IMR-90 (cell line): ENCODE results near the gene EPHX1. TPM values are rescaled to one million over a fixed set of nuclear protein-coding genes. Genes with fewer than 3 reads are reported as not detected.

ENCODE experiments used
- ATAC-seq: fragments of 200-7000 bp; cut with Tn5 transposase; 2 replicates; pipeline ENCODE4 v1.9.1; 2020; ENCODE audit warnings: low read depth, mild to moderate bottlenecking, moderate library complexity
- BruUV-seq: library from RNA; stranded (reverse); fragments of 400-500 nt; replicated peaks from 2 replicates; lab custom pipeline; 2021; lab: Mats Ljungman, UMichigan
- CTCF ChIA-PET: fragments of 300-600 bp; formaldehyde crosslinking; extraction: SDS; loops from one replicate; lab custom pipeline; 2021; ENCODE audit warnings: antibody characterized with exemption; lab: Yijun Ruan, JAX
- POLR2A ChIA-PET: fragments of 300-600 bp; sonication (Branson Sonifier 250); formaldehyde crosslinking; loops from one replicate; lab custom pipeline; 2022; ENCODE audit warnings: antibody characterized with exemption; ENCODE audit not compliant: unreplicated experiment; lab: Charles Lee
- DNase-seq: peaks from one replicate; pipeline ENCODE4 v3.0.0; 2013
- H2AFZ ChIP-seq: replicated peaks from 2 replicates; pipeline ENCODE3; 2013; ENCODE audit warnings: low read length, mild to moderate bottlenecking; ENCODE audit not compliant: poor library complexity
- H2AK5ac ChIP-seq: 2 replicates; pipeline ENCODE4 v1.6.1; 2013; ENCODE audit warnings: low read depth, low read length, inconsistent platforms
- H2AK9ac ChIP-seq: replicated peaks from 2 replicates; pipeline ENCODE3; 2013; ENCODE audit warnings: mild to moderate bottlenecking, low read depth, low read length, moderate library complexity; ENCODE audit not compliant: poor library complexity
- H2BK120ac ChIP-seq: 2 replicates; pipeline ENCODE4 v1.6.1; 2013; ENCODE audit warnings: low read depth, low read length, inconsistent platforms
- H2BK15ac ChIP-seq: 3 replicates; pipeline ENCODE4 v1.6.1; 2013; ENCODE audit warnings: low read depth, low read length, inconsistent platforms
- H2BK20ac ChIP-seq: 2 replicates; pipeline ENCODE4 v1.6.1; 2013; ENCODE audit warnings: low read depth, mild to moderate bottlenecking, inconsistent platforms, low read length, moderate library complexity
- H2BK5ac ChIP-seq: 2 replicates; pipeline ENCODE4 v1.6.1; 2013; ENCODE audit warnings: mild to moderate bottlenecking, low read depth, low read length, inconsistent platforms; ENCODE audit not compliant: poor library complexity, severe bottlenecking
- H3K14ac ChIP-seq: replicated peaks from 2 replicates; pipeline ENCODE4 v1.6.1; 2013; ENCODE audit warnings: low read depth, low read length, inconsistent platforms
- H3K18ac ChIP-seq: 2 replicates; pipeline ENCODE4 v1.6.1; 2013; ENCODE audit warnings: low read depth, low read length, control low read depth
- H3K23ac ChIP-seq: 2 replicates; pipeline ENCODE4 v1.6.1; 2013; ENCODE audit warnings: low read depth, low read length, inconsistent platforms
- H3K27ac ChIP-seq: 2 replicates; pipeline ENCODE4 v1.5.1; 2013; ENCODE audit warnings: mild to moderate bottlenecking, control low read depth, low read length; ENCODE audit not compliant: insufficient read depth
- H3K27me3 ChIP-seq: 2 replicates; pipeline ENCODE4 v1.6.1; 2013; ENCODE audit warnings: low read length; ENCODE audit not compliant: control insufficient read depth, insufficient read depth
- H3K36me3 ChIP-seq: 2 replicates; pipeline ENCODE4 v1.6.1; 2013; ENCODE audit warnings: low read length, mixed read lengths; ENCODE audit not compliant: control insufficient read depth, insufficient read depth
- H3K4ac ChIP-seq: 2 replicates; pipeline ENCODE4 v1.6.1; 2013; ENCODE audit warnings: low read depth, low read length, inconsistent platforms
- H3K4me1 ChIP-seq: 2 replicates; pipeline ENCODE4 v1.6.1; 2013; ENCODE audit warnings: low read length, mixed read lengths; ENCODE audit not compliant: control insufficient read depth, insufficient read depth
- H3K4me2 ChIP-seq: 2 replicates; pipeline ENCODE4 v1.6.1; 2013; ENCODE audit warnings: low read depth, mild to moderate bottlenecking, control low read depth, low read length, moderate library complexity
- H3K4me3 ChIP-seq: 2 replicates; pipeline ENCODE4 v1.5.1; 2013; ENCODE audit warnings: low read depth, mild to moderate bottlenecking, control low read depth, low read length, moderate library complexity; ENCODE audit not compliant: insufficient read depth
- H3K56ac ChIP-seq: 2 replicates; pipeline ENCODE4 v1.6.1; 2013; ENCODE audit warnings: low read length, inconsistent platforms; ENCODE audit not compliant: insufficient read depth; ENCODE audit errors: extremely low read depth
- H3K79me1 ChIP-seq, 2 experiments: 2 replicates each; pipeline ENCODE4 v1.6.1; 2013; ENCODE audit warnings: low read length in 2 of 2, inconsistent platforms in 1 of 2, low read depth in 1 of 2
- H3K9ac ChIP-seq: 2 replicates; pipeline ENCODE4 v1.6.1; 2013; ENCODE audit warnings: low read depth, low read length, control low read depth
- H3K9me1 ChIP-seq: 2 replicates; pipeline ENCODE4 v1.6.1; 2013; ENCODE audit warnings: low read length, inconsistent platforms; ENCODE audit not compliant: insufficient read depth
- H3K9me3 ChIP-seq: 2 replicates; pipeline ENCODE4 v1.6.1; 2013; ENCODE audit warnings: low read length; ENCODE audit not compliant: control insufficient read depth, insufficient read depth
- H4K20me1 ChIP-seq: 2 replicates; pipeline ENCODE4 v1.6.1; 2013; ENCODE audit warnings: low read length, inconsistent platforms; ENCODE audit not compliant: insufficient read depth
- H4K5ac ChIP-seq: 2 replicates; pipeline ENCODE4 v1.6.1; 2013; ENCODE audit warnings: mild to moderate bottlenecking, low read depth, low read length, control low read depth
- H4K8ac ChIP-seq, 2 experiments: 2 replicates each; pipeline ENCODE4 v1.6.1; 2013; ENCODE audit warnings: low read depth in 2 of 2, low read length in 2 of 2, control low read depth in 1 of 2, inconsistent platforms in 1 of 2
- H4K91ac ChIP-seq: 2 replicates; pipeline ENCODE4 v1.6.1; 2013; ENCODE audit warnings: low read depth, low read length, inconsistent platforms; ENCODE audit not compliant: insufficient read depth
- ELK1 ChIP-seq: fragments of 150-350 bp; IDR thresholded peaks from 2 replicates; pipeline ENCODE4 v1.6.1; 2016; ENCODE audit warnings: low read depth, mild to moderate bottlenecking, low read length, moderate library complexity, borderline replicate concordance
- FOS ChIP-seq: fragments of 150-350 bp; IDR thresholded peaks from 2 replicates; pipeline ENCODE4 v1.6.1; 2016; ENCODE audit warnings: low read depth, low read length
- MAFK ChIP-seq: IDR thresholded peaks from 2 replicates; pipeline ENCODE4 v1.6.1; 2012; ENCODE audit warnings: low read depth, low read length, improper control_type of control experiment
- MAZ ChIP-seq: IDR thresholded peaks from 2 replicates; pipeline ENCODE4 v1.6.1; 2012; ENCODE audit warnings: low read depth, mild to moderate bottlenecking, low read length, improper control_type of control experiment, moderate library complexity, borderline replicate concordance
- MXI1 ChIP-seq: IDR thresholded peaks from 2 replicates; pipeline ENCODE4 v1.6.1; 2012; ENCODE audit warnings: low read depth, mild to moderate bottlenecking, low read length, moderate library complexity, borderline replicate concordance
- NFE2L2 ChIP-seq: fragments of 150-350 bp; IDR thresholded peaks from 2 replicates; pipeline ENCODE4 v1.6.1; 2016; ENCODE audit warnings: low read depth, mild to moderate bottlenecking, low read length
- POLR2A ChIP-seq: IDR thresholded peaks from 2 replicates; pipeline ENCODE4 v1.6.1; 2012; ENCODE audit warnings: mild to moderate bottlenecking, low read depth, low read length
- RAD21 ChIP-seq: IDR thresholded peaks from 2 replicates; pipeline ENCODE4 v1.6.1; 2012; ENCODE audit warnings: low read length, improper control_type of control experiment
- RCOR1 ChIP-seq: IDR thresholded peaks from 2 replicates; pipeline ENCODE4 v1.6.1; 2012; ENCODE audit warnings: mild to moderate bottlenecking, low read length, improper control_type of control experiment; ENCODE audit not compliant: insufficient replicate concordance
- RFX5 ChIP-seq: IDR thresholded peaks from 2 replicates; pipeline ENCODE4 v1.8.0; 2012; ENCODE audit warnings: low read depth, mild to moderate bottlenecking, low read length, moderate library complexity
- SMC3 ChIP-seq: fragments of 150-350 bp; IDR thresholded peaks from 2 replicates; pipeline ENCODE4 v1.6.1; 2016; ENCODE audit warnings: low read depth, mild to moderate bottlenecking, antibody characterized with exemption, low read length, moderate library complexity
- USF2 ChIP-seq: fragments of 150-350 bp; IDR thresholded peaks from 2 replicates; pipeline ENCODE4 v1.6.1; 2017; ENCODE audit warnings: mild to moderate bottlenecking, antibody characterized with exemption, low read length, low read depth
- WGBS, 2 experiments: methylation state at CpG; one replicate each; pipeline versions ENCODE4 v1.1.5 to v1.1.7; 2013; ENCODE audit warnings: missing lambda C conversion rate in 2 of 2; ENCODE audit not compliant: insufficient read length in 1 of 2; ENCODE audit errors: extremely low coverage in 2 of 2; 5-methylcytosine and 5-hydroxymethylcytosine counted together
- dilution Hi-C: fragments of 300-500 bp; cut with HindIII; formaldehyde crosslinking; loops from one replicate; pipeline ENCODE4 v1.14.3; 2018; ENCODE audit warnings: low sequenced_read_pairs; ENCODE audit not compliant: unreplicated experiment
- in situ Hi-C: fragments of 300-500 bp; cut with MboI; formaldehyde crosslinking; loops from 3 replicates; pipeline ENCODE4 v1.14.3; 2019; ENCODE audit warnings: low sequenced_read_pairs, inconsistent platforms, mixed read lengths
- intact Hi-C: fragments of 100-400 bp; cut with micrococcal nuclease; formaldehyde crosslinking; loops from 2 replicates; pipeline ENCODE4 v1.10.0; 2022
- polyA plus RNA-seq, 3 experiments: library from polyadenylated mRNA; depleted of rRNA; stranded (reverse); fragments of >200 nt; gene quantifications; 2 replicates each; pipeline ENCODE4 v1.2.3, GENCODE V29; 2012; ENCODE audit warnings: low replicate concordance in 1 of 3
- total RNA-seq: library from RNA; depleted of rRNA; stranded (reverse); fragments of >200 nt; gene quantifications from 2 replicates; pipeline ENCODE4 v1.2.3, GENCODE V29; 2012
- TF ChIP-seq, protein P1 (sequence below): conservative IDR thresholded peaks from 2 replicates; pipeline ENCODE4 v1.5.1; 2012; ENCODE audit warnings: mild to moderate bottlenecking, low read depth, low read length, improper control_type of control experiment

Gene EPHX1
- total and polyA plus RNA-seq, 2 of the 4 experiments (the other 2 are of a cell fraction), result 20.3 to 46.3 TPM

DNA sequence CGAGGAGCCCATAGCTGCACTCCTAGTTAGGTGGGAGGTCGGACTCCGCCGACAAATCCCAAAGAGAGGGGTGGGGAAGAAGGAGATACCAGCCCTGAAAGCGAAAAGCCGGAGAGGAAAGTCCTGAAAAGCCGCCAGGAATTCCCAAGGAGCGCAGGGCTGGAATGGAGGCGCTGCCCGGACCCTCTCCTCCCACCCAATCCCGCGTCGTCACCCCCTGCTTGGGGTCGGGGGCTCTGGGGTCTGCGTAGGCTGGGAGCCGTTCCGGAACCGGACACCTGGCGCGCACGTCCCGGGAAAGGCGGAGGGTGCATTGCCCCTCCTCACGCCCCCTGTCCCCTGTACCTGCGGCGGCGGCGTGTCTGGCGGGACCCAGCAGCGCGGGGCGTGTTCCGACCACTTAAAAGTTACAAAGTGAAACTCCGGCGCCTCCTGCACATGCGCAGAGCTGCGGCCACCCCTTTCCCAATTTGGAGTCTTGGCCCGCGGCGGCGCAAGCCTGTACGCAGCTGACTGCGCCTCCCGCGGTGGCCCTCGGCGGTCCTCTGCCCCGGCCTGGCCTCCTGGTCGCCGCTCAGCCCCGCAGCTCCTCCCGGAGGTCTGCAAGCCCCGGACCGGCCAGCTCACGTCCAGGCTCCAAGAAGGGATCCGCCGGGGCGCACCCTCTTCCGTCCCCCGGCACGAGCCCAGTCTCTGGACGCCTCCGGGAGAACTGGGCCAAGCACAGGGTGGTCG lies 72.2 kb downstream of the EPHX1 start, which contains the start of gene TMEM63A:
Gene TMEM63A (minus strand): TSS at position 422 of the 735 bp plus-strand sequence. CDS start 4,800 bp downstream, outside the sequence.
- H3K9me1 ChIP-seq, result peaks cover 11% of the 10 kb centered on the region
- peak within 1 kb of the TSS; percentile 99 for H2AFZ ChIP-seq
- peaks cover 12% of the 10 kb centered on the region; the same call in 1 of the 2 replicates for H3K4me1 ChIP-seq
- BruUV-seq, result no TSS peak
- peak within 1 kb of the TSS; percentile 32; the same call in 1 of the 2 replicates for H2BK20ac ChIP-seq
- peak within 1 kb of the TSS; percentile 94 for H3K23ac ChIP-seq
- dilution Hi-C loops, result no loop called here
- peak within 1 kb of the TSS; percentile 87 for H3K9ac ChIP-seq
- peaks cover 35% of the 10 kb centered on the region for H4K20me1 ChIP-seq
- peak within 1 kb of the TSS; percentile 90 for H3K4ac ChIP-seq
- peak within 1 kb of the TSS; percentile 94 for H3K4me2 ChIP-seq
- H3K79me1 ChIP-seq, result peaks cover 21 to 57% of the 10 kb centered on the region in 2 experiments
- peak within 1 kb of the TSS; percentile 75 for H4K91ac ChIP-seq
- H4K5ac ChIP-seq, result peak within 1 kb of the TSS; percentile 67
- H3K27ac ChIP-seq, result peak within 1 kb of the TSS; percentile 71
- H2AK5ac ChIP-seq, result peak within 1 kb of the TSS; percentile 97
- DNase-seq (peak; percentile 76), ATAC-seq (peak; percentile 84)
- H2BK120ac ChIP-seq, result peak within 1 kb of the TSS; percentile 80
- H3K56ac ChIP-seq, result peak within 1 kb of the TSS; percentile 81
- H3K4me3 ChIP-seq, result peak within 1 kb of the TSS; percentile 94
- POLR2A ChIA-PET, result no interaction called here
- peak within 1 kb of the TSS; percentile 97; the same call in 2 of the 3 replicates for H2BK15ac ChIP-seq
- no peaks in the 10 kb centered on the region for H3K9me3 ChIP-seq
- peaks cover 3% of the 10 kb centered on the region; the same call in 1 of the 2 replicates for H3K36me3 ChIP-seq
- peak within 1 kb of the TSS; percentile 88 to 91 for H4K8ac ChIP-seq
- H2BK5ac ChIP-seq, result peak within 1 kb of the TSS; percentile 72
- in situ Hi-C loops, result no loop called here
- H3K14ac ChIP-seq, result peak within 1 kb of the TSS; percentile 86
- peak within 1 kb of the TSS; percentile 37; the same call in 1 of the 2 replicates for H3K18ac ChIP-seq
- peak within 1 kb of the TSS; percentile 98 for H2AK9ac ChIP-seq
- H3K27me3 ChIP-seq, result no peaks in the 10 kb centered on the region
- intact Hi-C loops, result loop anchor here (1.0 kb wide), 1 partner anchor 94 kb away; no protein-coding TSS in a partner anchor
- 1% methylated on average over 46 of the region's 64 CpGs; no CpG with 5 or more reads in 1 of the 2 experiments for WGBS, 2 experiments
- CTCF ChIA-PET, result interaction anchor here (0.6 to 1.1 kb wide), 3 partner anchors 93 to 408 kb away, joined by 3 to 5 read pairs (median 3); no protein-coding TSS in a partner anchor
- TF ChIP-seq POLR2A (peak; percentile 42; the same call in 1 of the 2 replicates), RFX5 (no peak), MAZ (0 out of 2 replicates have a peak, but pooled peaks have one; percentile 1), SMC3 (no peak), MXI1 (peak; percentile 47; the same call in 1 of the 2 replicates), NFE2L2 (no peak), MAFK (no peak), RAD21 (peak; percentile 27), USF2 (no peak), RCOR1 (no peak), ELK1 (no peak), FOS (no peak)
- TF ChIP-seq, protein P1, sequence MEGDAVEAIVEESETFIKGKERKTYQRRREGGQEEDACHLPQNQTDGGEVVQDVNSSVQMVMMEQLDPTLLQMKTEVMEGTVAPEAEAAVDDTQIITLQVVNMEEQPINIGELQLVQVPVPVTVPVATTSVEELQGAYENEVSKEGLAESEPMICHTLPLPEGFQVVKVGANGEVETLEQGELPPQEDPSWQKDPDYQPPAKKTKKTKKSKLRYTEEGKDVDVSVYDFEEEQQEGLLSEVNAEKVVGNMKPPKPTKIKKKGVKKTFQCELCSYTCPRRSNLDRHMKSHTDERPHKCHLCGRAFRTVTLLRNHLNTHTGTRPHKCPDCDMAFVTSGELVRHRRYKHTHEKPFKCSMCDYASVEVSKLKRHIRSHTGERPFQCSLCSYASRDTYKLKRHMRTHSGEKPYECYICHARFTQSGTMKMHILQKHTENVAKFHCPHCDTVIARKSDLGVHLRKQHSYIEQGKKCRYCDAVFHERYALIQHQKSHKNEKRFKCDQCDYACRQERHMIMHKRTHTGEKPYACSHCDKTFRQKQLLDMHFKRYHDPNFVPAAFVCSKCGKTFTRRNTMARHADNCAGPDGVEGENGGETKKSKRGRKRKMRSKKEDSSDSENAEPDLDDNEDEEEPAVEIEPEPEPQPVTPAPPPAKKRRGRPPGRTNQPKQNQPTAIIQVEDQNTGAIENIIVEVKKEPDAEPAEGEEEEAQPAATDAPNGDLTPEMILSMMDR, result peak; percentile 30; the same call in 1 of the 2 replicates
